Endothelial cell of umbilical vein (primary cell): ENCODE measurements around the gene KCNK2. TPM values are rescaled to one million over a fixed set of nuclear protein-coding genes. Genes with fewer than 3 reads are reported as not detected.

ENCODE experiments used
- Bru-seq: library from RNA; stranded (reverse); fragments of 400-500 nt; gene quantifications from one replicate; lab custom pipeline; 2021; lab: Mats Ljungman, UMichigan
- BruChase-seq, 2 experiments: library from RNA; stranded (reverse); fragments of 400-500 nt; gene quantifications; one replicate each; lab custom pipeline; 2021; lab: Mats Ljungman, UMichigan
- BruUV-seq: library from RNA; stranded (reverse); fragments of 400-500 nt; replicated peaks from 2 replicates; lab custom pipeline; 2021; lab: Mats Ljungman, UMichigan
- CTCF ChIA-PET: fragments of 300-600, 350-600 bp; sonication (Branson Sonifier 250); formaldehyde crosslinking; loops from one replicate; lab custom pipeline; 2021; ENCODE audit warnings: antibody characterized with exemption, inconsistent platforms; lab: Charles Lee
- POLR2A ChIA-PET: fragments of 300-600, 350-600 bp; sonication (Branson Sonifier 250); formaldehyde crosslinking; loops from one replicate; lab custom pipeline; 2021; ENCODE audit warnings: antibody characterized with exemption, inconsistent platforms; lab: Charles Lee
- DNase-seq: peaks from one replicate; pipeline ENCODE4 v3.0.0-alpha.2; 2011; ENCODE audit warnings: low read depth, low spot score
- FAIRE-seq: peaks from 2 replicates; lab custom pipeline; 2011; peaks lifted over from hg19 to GRCh38; lab: Jason Lieb, UNC
- H2AFZ ChIP-seq: 2 replicates; pipeline ENCODE4 v1.6.0; 2012; ENCODE audit warnings: low read depth, low read length, control low read depth, inconsistent platforms
- H3K27ac ChIP-seq: 2 replicates; pipeline ENCODE4 v1.5.1; 2011; ENCODE audit warnings: low read depth, mild to moderate bottlenecking, control low read depth, low read length, moderate library complexity; ENCODE audit not compliant: insufficient read depth
- H3K27me3 ChIP-seq, 2 experiments: 2 replicates each; pipeline versions ENCODE4 v1.6.0 to v1.6.1; 2011; ENCODE audit warnings: low read length in 2 of 2, mixed read lengths in 1 of 2; ENCODE audit not compliant: control insufficient read depth in 2 of 2, insufficient read depth in 2 of 2
- H3K36me3 ChIP-seq, 2 experiments: 2 replicates in 1 of 2; 3 replicates in 1 of 2; pipeline ENCODE4 v1.5.1; 2011; ENCODE audit warnings: low read length in 2 of 2, mild to moderate bottlenecking in 1 of 2, moderate library complexity in 1 of 2; ENCODE audit not compliant: control insufficient read depth in 2 of 2, insufficient read depth in 2 of 2; ENCODE audit errors: extremely low read depth in 1 of 2
- H3K4me1 ChIP-seq: 3 replicates; pipeline ENCODE4 v1.5.1; 2011; ENCODE audit warnings: mild to moderate bottlenecking, low read length; ENCODE audit not compliant: control insufficient read depth, insufficient read depth; ENCODE audit errors: extremely low read depth
- H3K4me2 ChIP-seq: 2 replicates; pipeline ENCODE4 v1.6.1; 2011; ENCODE audit warnings: low read length, control low read depth, mixed read lengths; ENCODE audit not compliant: insufficient read depth
- H3K4me3 ChIP-seq, 3 experiments: fragments of 200-600 bp in 1 of 3; sonication (generic), shearing (Covaris generic) in 1 of 3; replicated peaks in 1 of 3; 2 replicates each; pipeline ENCODE4 v1.5.1; 2011 to 2016; ENCODE audit warnings: control low read depth in 3 of 3, low read length in 3 of 3, mild to moderate bottlenecking in 2 of 3, inconsistent platforms in 1 of 3, low read depth in 1 of 3, moderate library complexity in 1 of 3; ENCODE audit not compliant: insufficient read depth in 1 of 3
- H3K79me2 ChIP-seq: 2 replicates; pipeline ENCODE4 v1.6.0; 2012; ENCODE audit warnings: low read length, inconsistent platforms; ENCODE audit not compliant: control insufficient read depth, insufficient read depth
- H3K9ac ChIP-seq: replicated peaks from 2 replicates; pipeline ENCODE3; 2011; ENCODE audit warnings: low read length, control low read depth; ENCODE audit not compliant: insufficient read depth; ENCODE audit errors: extremely low read depth
- H3K9me1 ChIP-seq: replicated peaks from 3 replicates; pipeline ENCODE4 v1.6.0; 2011; ENCODE audit warnings: mild to moderate bottlenecking, low read length; ENCODE audit not compliant: control insufficient read depth, insufficient read depth; ENCODE audit errors: extremely low read depth
- H3K9me3 ChIP-seq: replicated peaks from 2 replicates; pipeline ENCODE4 v1.5.1; 2012; ENCODE audit warnings: low read length, inconsistent platforms; ENCODE audit not compliant: control insufficient read depth, insufficient read depth
- H4K20me1 ChIP-seq: replicated peaks from 2 replicates; pipeline ENCODE3; 2011; ENCODE audit warnings: mild to moderate bottlenecking, low read length; ENCODE audit not compliant: control insufficient read depth, insufficient read depth; ENCODE audit errors: extremely low read depth
- CTCF ChIP-seq, 2 donors: IDR thresholded peaks; 1 replicate in 1 of 2; 2 replicates in 1 of 2; pipeline ENCODE4 v1.5.1; 2011; ENCODE audit warnings: low read length in 2 of 2, mild to moderate bottlenecking in 2 of 2, moderate library complexity in 2 of 2, control low read depth in 1 of 2, inconsistent platforms in 1 of 2, low read depth in 1 of 2; ENCODE audit not compliant: insufficient read depth in 1 of 2; ENCODE audit errors: extremely low read depth in 1 of 2
- EZH2 ChIP-seq: IDR thresholded peaks from 2 replicates; pipeline ENCODE4 v1.6.1; 2012; ENCODE audit warnings: borderline replicate concordance, low read depth, mild to moderate bottlenecking, moderate library complexity, low read length, inconsistent platforms; ENCODE audit not compliant: severe bottlenecking
- dilution Hi-C: fragments of 300-500 bp; cut with MboI; formaldehyde crosslinking; loops from one replicate; pipeline ENCODE4 v1.15.0; 2019; ENCODE audit warnings: low sequenced_read_pairs; ENCODE audit not compliant: extremely low pct_ligation_motif_present
- intact Hi-C: fragments of 100-400 bp; cut with micrococcal nuclease; formaldehyde crosslinking; loops from one replicate; pipeline ENCODE4 v1.10.0; 2022
- long read RNA-seq: library from polyadenylated mRNA; stranded (forward); transcript quantifications from one replicate; pipeline ENCODE4 v2.0.0, GENCODE V29; 2021
- polyA minus RNA-seq, 3 experiments: library from RNA; depleted of rRNA, polyadenylated mRNA; stranded (reverse); fragments of >200 nt; gene quantifications; 1 replicate in 1 of 3; 2 replicates in 2 of 3; pipeline ENCODE4 v1.2.3, GENCODE V29; 2011
- polyA plus RNA-seq, 4 experiments: library from polyadenylated mRNA; depleted of rRNA in 3 of 4; stranded (reverse) in 3 of 4; unstranded in 1 of 4; fragments of >200 nt; gene quantifications; 2 replicates each; pipeline versions ENCODE4 v1.2.1 to v1.2.3, GENCODE V29; 2011 to 2012; ENCODE audit warnings: missing spikeins in 1 of 4
- total RNA-seq: library from RNA; stranded (reverse); gene quantifications from 2 replicates; pipeline ENCODE4 v1.2.3, GENCODE V29; 2021

The KCNK2 gene
- total RNA-seq (0.18 and 0.46 TPM in 2 replicates), polyA plus RNA-seq (0.02 and 0.08 TPM in 2 replicates), polyA minus RNA-seq (not detected in 2 replicates), Bru-seq, nascent RNA (percentile 5 among the genes with signal in this experiment), BruChase-seq, experiment 1, labeled RNA remaining after a 6-hour chase (percentile 8 among the genes with signal in this experiment), BruChase-seq, experiment 2, labeled RNA remaining after a 2-hour chase (percentile 8 among the genes with signal in this experiment)
- polyA plus RNA-seq (2011; cell fraction: cytosol; rRNA removed) = 0.06 TPM in 2 replicates
- polyA plus RNA-seq (2011; cell fraction: nucleus; rRNA removed) = not detected in 2 replicates
- 0.14 and 0.28 TPM in 2 replicates for polyA plus RNA-seq (2012)
- polyA minus RNA-seq (2011; cell fraction: cytosol; rRNA and poly(A)+ RNA removed) = not detected
- not detected in 2 replicates for polyA minus RNA-seq (2011; cell fraction: nucleus; rRNA and poly(A)+ RNA removed)
- long read RNA-seq = 0 reads

- Histone ChIP-seq H3K4me1 (peaks cover 7% of the 10 kb centered on the region), H3K27me3 (peaks cover 26 to 33% of the 10 kb centered on the region in 2 experiments), H4K20me1 (no peaks in the 10 kb centered on the region), H3K9me1 (no peaks in the 10 kb centered on the region), H3K9ac (no peak within 1 kb of the TSS), H2AFZ (peak within 1 kb of the TSS; percentile 51), H3K9me3 (no peaks in the 10 kb centered on the region), H3K36me3 (no peaks in the 10 kb centered on the region), H3K4me2 (peak within 1 kb of the TSS; percentile 37), H3K27ac (no peak within 1 kb of the TSS), H3K79me2 (no peaks in the 10 kb centered on the region), H3K4me3 (peak within 1 kb of the TSS in 2 of 3 experiments; percentile 19 to 45)
- no peak for DNase-seq
- ChIA-PET CTCF (interaction anchor here (1.0 kb wide), 1 partner anchor 441 kb away, joined by 3 read pairs; no protein-coding TSS in a partner anchor), POLR2A (no interaction called here)
- dilution Hi-C loops (no loop called here), intact Hi-C loops (loop anchor here (1.0 kb wide), 1 partner anchor 32 kb away; no protein-coding TSS in a partner anchor)
- TF ChIP-seq CTCF (IDR thresholded peaks at IDR 0.05; ENCODE audit: extremely low read depth in 1 of 2, insufficient read depth in 1 of 2, low read depth in 1 of 2, low read length in 2 of 2) = no peak
- peak; percentile 80 for TF ChIP-seq EZH2
- BruUV-seq = no TSS peak
- no peak for FAIRE-seq
Observed at GRCh38 chr1:215082532-215083382, at the start of gene KCNK2. TSS of gene KCNK2 (plus strand) at chr1:215082737. CDS start at chr1:215083386, 649 bp downstream.
